HCT116 (cell line): ENCODE data around the gene SP4. TPM values are rescaled to one million over a fixed set of nuclear protein-coding genes. Genes with fewer than 3 reads are reported as not detected.

ENCODE experiments used
- ATAC-seq: fragments of 200-7000 bp; cut with Tn5 transposase; 2 replicates; pipeline ENCODE4 v1.9.1; 2020; ENCODE audit warnings: mild to moderate bottlenecking, moderate library complexity
- BruUV-seq: library from RNA; stranded (reverse); fragments of 400-500 nt; replicated peaks from 2 replicates; lab custom pipeline; 2021; lab: Mats Ljungman, UMichigan
- CTCF ChIA-PET: fragments of 300-600 bp; sonication (Branson Sonifier 250); formaldehyde crosslinking; loops from one replicate; lab custom pipeline; 2021; ENCODE audit warnings: antibody characterized with exemption; lab: Charles Lee
- POLR2A ChIA-PET: fragments of 300-600, 350-600 bp; sonication (Branson Sonifier 250); formaldehyde crosslinking; loops from one replicate; lab custom pipeline; 2021; ENCODE audit warnings: antibody characterized with exemption; lab: Charles Lee
- RAD21 ChIA-PET, 2 experiments: fragments of 300-600 bp; sonication (Branson Sonifier 250); formaldehyde crosslinking; loops; one replicate each; lab custom pipeline; 2023; ENCODE audit warnings: low total read pairs in 2 of 2; ENCODE audit not compliant: uncharacterized antibody in 2 of 2, unreplicated experiment in 2 of 2, low non-redundant PET in 1 of 2; lab: Charles Lee
- DNase-seq: peaks from one replicate; pipeline ENCODE4 v3.0.0-alpha.2; 2010; ENCODE audit warnings: low read depth, low spot score
- H2AFZ ChIP-seq: fragments of 200-600 bp; shearing (Covaris generic), sonication (generic); 2 replicates; pipeline ENCODE4 v1.6.1; 2017; ENCODE audit warnings: low read depth, mixed run types, mixed read lengths, antibody characterized with exemption, low read length; ENCODE audit not compliant: poor library complexity, severe bottlenecking
- H3K27ac ChIP-seq: 2 replicates; pipeline ENCODE4 v1.5.1; 2012; ENCODE audit warnings: low read depth, low read length
- H3K27me3 ChIP-seq: fragments of 200-600 bp; sonication (generic); 2 replicates; pipeline ENCODE4 v1.6.1; 2016; ENCODE audit warnings: mixed run types, low read length, mixed read lengths; ENCODE audit not compliant: insufficient read depth
- H3K36me3 ChIP-seq, 2 experiments: fragments of 200-500 bp in 1 of 2; fragments of 200-600 bp in 1 of 2; sonication (Bioruptor generic) in 1 of 2; sonication (generic) in 1 of 2; 2 replicates each; pipeline versions ENCODE4 v1.5.1 to v1.6.1; 2014 to 2016; ENCODE audit warnings: low read length in 2 of 2, inconsistent platforms in 1 of 2, mixed read lengths in 1 of 2, mixed run types in 1 of 2; ENCODE audit not compliant: insufficient read depth in 2 of 2, control insufficient read depth in 1 of 2
- H3K4me1 ChIP-seq, 2 experiments: fragments of 200-600 bp in 1 of 2; sonication (generic) in 1 of 2; 2 replicates each; pipeline versions ENCODE4 v1.5.1 to v1.6.1; 2012 to 2017; ENCODE audit warnings: low read length in 2 of 2, inconsistent platforms in 1 of 2, mild to moderate bottlenecking in 1 of 2, mixed read lengths in 1 of 2, mixed run types in 1 of 2, moderate library complexity in 1 of 2; ENCODE audit not compliant: insufficient read depth in 2 of 2, control insufficient read depth in 1 of 2
- H3K4me2 ChIP-seq: fragments of 200-600 bp; sonication (generic); 2 replicates; pipeline ENCODE4 v1.6.1; 2017; ENCODE audit warnings: mixed run types, low read length, mixed read lengths
- H3K4me3 ChIP-seq, 2 experiments: fragments of 200-600 bp in 1 of 2; sonication (generic) in 1 of 2; replicated peaks in 1 of 2; 2 replicates each; pipeline ENCODE4 v1.5.1; 2011 to 2016; ENCODE audit warnings: low read length in 2 of 2, control low read depth in 1 of 2, low read depth in 1 of 2, mild to moderate bottlenecking in 1 of 2, mixed read lengths in 1 of 2, mixed run types in 1 of 2
- H3K79me2 ChIP-seq: fragments of 200-600 bp; sonication (generic); 2 replicates; pipeline ENCODE4 v1.6.1; 2017; ENCODE audit warnings: mild to moderate bottlenecking, mixed run types, low read length, moderate library complexity, mixed read lengths; ENCODE audit not compliant: insufficient read depth
- H3K9ac ChIP-seq: fragments of 200-600 bp; sonication (generic); 2 replicates; pipeline ENCODE4 v1.6.1; 2016; ENCODE audit warnings: low read length, mixed read lengths
- H3K9me2 ChIP-seq: fragments of 200-600 bp; sonication (generic), shearing (Covaris generic); 2 replicates; pipeline ENCODE4 v1.6.1; 2017; ENCODE audit warnings: mixed run types, mild to moderate bottlenecking, moderate library complexity; ENCODE audit not compliant: insufficient read depth
- H3K9me3 ChIP-seq, 2 experiments: fragments of 200-500 bp in 1 of 2; fragments of 200-600 bp in 1 of 2; sonication (Bioruptor generic) in 1 of 2; sonication (generic) in 1 of 2; 2 replicates each; pipeline ENCODE4 v1.6.1; 2014 to 2017; ENCODE audit warnings: low read length in 2 of 2, mixed read lengths in 2 of 2, inconsistent platforms in 1 of 2, low read depth in 1 of 2, mild to moderate bottlenecking in 1 of 2, mixed run types in 1 of 2, moderate library complexity in 1 of 2; ENCODE audit not compliant: control insufficient read depth in 1 of 2, insufficient read depth in 1 of 2
- H4K20me1 ChIP-seq: fragments of 200-600 bp; sonication (generic), shearing (Covaris generic); 2 replicates; pipeline ENCODE4 v1.6.1; 2017; ENCODE audit warnings: mixed run types, mild to moderate bottlenecking, moderate library complexity; ENCODE audit not compliant: insufficient read depth
- ATF3 ChIP-seq: IDR thresholded peaks from 2 replicates; pipeline ENCODE4 v1.6.1; 2012
- CBX3 ChIP-seq: IDR thresholded peaks from 2 replicates; pipeline ENCODE4 v1.6.1; 2012; ENCODE audit warnings: low read depth
- CTCF ChIP-seq, 3 experiments: fragments of 200-600 bp in 1 of 3; sonication (generic) in 1 of 3; IDR thresholded peaks in 2 of 3; conservative IDR thresholded peaks in 1 of 3; 2 replicates each; pipeline ENCODE4 v1.5.1; 2012 to 2017; ENCODE audit warnings: low read depth in 2 of 3, low read length in 2 of 3, antibody characterized with exemption in 1 of 3, borderline replicate concordance in 1 of 3, control low read depth in 1 of 3, mild to moderate bottlenecking in 1 of 3, mixed read lengths in 1 of 3, mixed run types in 1 of 3, moderate library complexity in 1 of 3; ENCODE audit not compliant: insufficient read depth in 1 of 3
- ELF1 ChIP-seq: IDR thresholded peaks from 2 replicates; pipeline ENCODE4 v1.6.1; 2012; ENCODE audit warnings: low read depth, borderline replicate concordance
- EZH2 ChIP-seq: fragments of 200-600 bp; sonication (generic); IDR thresholded peaks from 2 replicates; pipeline ENCODE4 v1.6.1; 2017; ENCODE audit warnings: antibody characterized with exemption, mixed run types
- FOSL1 ChIP-seq: IDR thresholded peaks from 2 replicates; pipeline ENCODE4 v1.6.1; 2012; ENCODE audit warnings: low read depth
- JUND ChIP-seq: IDR thresholded peaks from 2 replicates; pipeline ENCODE4 v1.6.1; 2012
- POLR2AphosphoS5 ChIP-seq: IDR thresholded peaks from 2 replicates; pipeline ENCODE4 v1.6.1; 2011; ENCODE audit warnings: mild to moderate bottlenecking, low read depth, low read length, moderate library complexity
- RAD21 ChIP-seq: IDR thresholded peaks from 2 replicates; pipeline ENCODE4 v1.6.1; 2012; ENCODE audit warnings: low read depth, mild to moderate bottlenecking
- SIN3A ChIP-seq: IDR thresholded peaks from 2 replicates; pipeline ENCODE4 v1.6.1; 2012; ENCODE audit warnings: low read depth
- SRF ChIP-seq: IDR thresholded peaks from 2 replicates; pipeline ENCODE4 v1.6.1; 2012; ENCODE audit warnings: low read depth
- YY1 ChIP-seq: IDR thresholded peaks from 2 replicates; pipeline ENCODE4 v1.6.1; 2011; ENCODE audit warnings: low read length, low read depth, moderate library complexity, mild to moderate bottlenecking; ENCODE audit not compliant: insufficient replicate concordance; ENCODE audit errors: extremely low read depth
- ZBTB33 ChIP-seq: IDR thresholded peaks from 2 replicates; pipeline ENCODE4 v1.6.1; 2011; ENCODE audit warnings: mild to moderate bottlenecking, low read length, moderate library complexity; ENCODE audit not compliant: insufficient replicate concordance; ENCODE audit errors: extremely low read depth
- ZFX ChIP-seq: fragments of 450-650 bp; IDR thresholded peaks from 2 replicates; pipeline ENCODE4 v1.6.1; 2017
- intact Hi-C: fragments of 100-400 bp; cut with micrococcal nuclease; formaldehyde crosslinking; loops from 2 replicates; pipeline ENCODE4 v1.10.0; 2022
- total RNA-seq: library from RNA; stranded (reverse); gene quantifications from one replicate; pipeline ENCODE4 v1.2.1, GENCODE V29; 2021; ENCODE audit not compliant: unreplicated experiment

The SP4 gene
- total RNA-seq, 1 experiment from 2014 or later: 7.6 TPM

- H3K4me1 ChIP-seq: no peaks in the 10 kb centered on the region
- intact Hi-C loops: no loop called here
- peak; percentile 4 for DNase-seq
- H3K36me3 ChIP-seq: no peaks in the 10 kb centered on the region
- ChIA-PET POLR2A (no interaction called here), CTCF (no interaction called here), RAD21 (no interaction called here)
- no peak overlapping the region for H3K4me2 ChIP-seq
- no peaks in the 10 kb centered on the region for H3K27me3 ChIP-seq
- no TSS peak for BruUV-seq
- no peak overlapping the region for H3K27ac ChIP-seq
- no peak overlapping the region for H3K9ac ChIP-seq
- H2AFZ ChIP-seq: no peak overlapping the region
- no peaks in the 10 kb centered on the region for H3K9me2 ChIP-seq
- no peak overlapping the region for H3K4me3 ChIP-seq
- no peak for ATAC-seq
- TF ChIP-seq CTCF (IDR thresholded peaks at IDR 0.05 in 2 of 3, conservative IDR thresholded peaks at IDR 0.05 in 1 of 3; ENCODE audit: borderline replicate concordance in 1 of 3, insufficient read depth in 1 of 3, low read depth in 2 of 3, low read length in 2 of 3) (peak; percentile 31 to 51 (median 43); a peak in 4 of 6 replicates), ZBTB33 (no peak), JUND (no peak), RAD21 (peak; percentile 40)
- H4K20me1 ChIP-seq: no peaks in the 10 kb centered on the region
- no peaks in the 10 kb centered on the region for H3K9me3 ChIP-seq
- H3K79me2 ChIP-seq: no peaks in the 10 kb centered on the region
These were observed 98.1 kb downstream of the SP4 start for GRCh38 chr7:21526007-21526406.

GRCh38 chr7:21526448-21526847 lies 98.6 kb downstream of the SP4 start:
- Histone ChIP-seq H3K9me2 (no peaks in the 10 kb centered on the region), H2AFZ (no peak overlapping the region), H3K27me3 (no peaks in the 10 kb centered on the region), H3K9me3 (no peaks in the 10 kb centered on the region), H3K79me2 (no peaks in the 10 kb centered on the region), H3K4me2 (no peak overlapping the region), H3K9ac (no peak overlapping the region), H3K36me3 (no peaks in the 10 kb centered on the region), H4K20me1 (no peaks in the 10 kb centered on the region), H3K4me1 (no peaks in the 10 kb centered on the region), H3K4me3 (no peak overlapping the region), H3K27ac (no peak overlapping the region)
- no peak for ATAC-seq
- RAD21 ChIA-PET: no interaction called here
- BruUV-seq: no TSS peak
- CTCF ChIA-PET: no interaction called here
- POLR2A ChIA-PET: no interaction called here
- intact Hi-C loops: no loop called here
- DNase-seq: no peak
- TF ChIP-seq FOSL1 (no peak), CBX3 (no peak), ATF3 (no peak), EZH2 (no peak), RAD21 (no peak), SRF (no peak), ZFX (no peak), YY1 (no peak), SIN3A (no peak), ELF1 (no peak), POLR2AphosphoS5 (no peak)
